Pons (tissue), 1 donor: Measurements from ENCODE around the gene SNX30.
A peak's percentile ranks its signal among the peaks of the same experiment; 100 is the strongest.

Source experiments
- DNase-seq: peaks from one replicate; pipeline ENCODE4 v3.0.0-alpha.2; 2016; ENCODE audit warnings: low spot score

Gene SNX30

GRCh38 chr9:112752334-112753125 is 2.0 kb downstream of the SNX30 start:
- no peak for DNase-seq

- no peak for DNase-seq
These were observed 3.2 kb downstream of the SNX30 start for GRCh38 chr9:112753725-112754124.

- no peak for DNase-seq
These were observed 4.0 kb downstream of the SNX30 start for GRCh38 chr9:112754578-112754977.

GRCh38 chr9:112755016-112755427 is 4.5 kb downstream of the SNX30 start:
- no peak for DNase-seq

GRCh38 chr9:112755675-112756074 is 5.1 kb downstream of the SNX30 start:
- DNase-seq: no peak

GRCh38 chr9:112757282-112757883 is 6.8 kb downstream of the SNX30 start:
- no peak for DNase-seq

GRCh38 chr9:112757940-112758339 is 7.4 kb downstream of the SNX30 start:
- no peak for DNase-seq

- no peak for DNase-seq
These were observed 10.3 kb downstream of the SNX30 start for GRCh38 chr9:112760821-112761220.

GRCh38 chr9:112761912-112762655 is 11.5 kb downstream of the SNX30 start:
- DNase-seq: no peak

- no peak for DNase-seq
These were observed 12.4 kb downstream of the SNX30 start for GRCh38 chr9:112762726-112763518.

GRCh38 chr9:112764344-112764743 is 13.8 kb downstream of the SNX30 start:
- no peak for DNase-seq

GRCh38 chr9:112764837-112765236 is 14.3 kb downstream of the SNX30 start:
- no peak for DNase-seq

- DNase-seq: no peak
These were observed 14.7 kb downstream of the SNX30 start for GRCh38 chr9:112765281-112765680.

GRCh38 chr9:112771359-112772214 is 21.0 kb downstream of the SNX30 start:
- peak; percentile 48 for DNase-seq

- no peak for DNase-seq
These were observed 21.6 kb downstream of the SNX30 start for GRCh38 chr9:112772215-112772509.

- DNase-seq: no peak
These were observed 22.0 kb downstream of the SNX30 start for GRCh38 chr9:112772551-112772950.

- no peak for DNase-seq
These were observed 23.7 kb downstream of the SNX30 start for GRCh38 chr9:112774006-112774996.

GRCh38 chr9:112777914-112778313 is 27.4 kb downstream of the SNX30 start:
- no peak for DNase-seq

- DNase-seq: no peak
These were observed 30.0 kb downstream of the SNX30 start for GRCh38 chr9:112780450-112781036.

- no peak for DNase-seq
These were observed 31.7 kb downstream of the SNX30 start for GRCh38 chr9:112782218-112782617.
